Effector memory CD4-positive, alpha-beta T cell (primary cell): ENCODE data around the gene LIMK2.
"Not testable (repeated sequence)": the region's sequence is repeated elsewhere in the genome, so short reads cannot be mapped to it uniquely, and the experiment has no call there.

Experiments used
- DNase-seq, 3 donors: peaks; one replicate each; pipeline ENCODE4 v3.0.0-alpha.2; 2020
- H3K27ac ChIP-seq: 2 replicates; pipeline ENCODE4 v1.7.0; 2013; ENCODE audit warnings: mild to moderate bottlenecking, low read length, moderate library complexity; ENCODE audit not compliant: insufficient read depth, poor library complexity, severe bottlenecking
- H3K27me3 ChIP-seq: replicated peaks from 2 replicates; pipeline ENCODE4 v1.7.0; 2013; ENCODE audit warnings: mild to moderate bottlenecking, low read length; ENCODE audit not compliant: insufficient read depth, control insufficient read depth, poor library complexity, severe bottlenecking
- H3K36me3 ChIP-seq: 2 replicates; pipeline ENCODE4 v1.7.0; 2013; ENCODE audit warnings: mild to moderate bottlenecking, low read length, moderate library complexity; ENCODE audit not compliant: control insufficient read depth, insufficient read depth
- H3K4me1 ChIP-seq: 2 replicates; pipeline ENCODE4 v1.7.0; 2013; ENCODE audit warnings: low read length, mild to moderate bottlenecking; ENCODE audit not compliant: control insufficient read depth, insufficient read depth, poor library complexity, severe bottlenecking
- H3K4me3 ChIP-seq: 2 replicates; pipeline ENCODE4 v1.7.0; 2013; ENCODE audit warnings: low read length, low read depth, mild to moderate bottlenecking; ENCODE audit not compliant: insufficient read depth, poor library complexity, severe bottlenecking
- H3K9me3 ChIP-seq: 2 replicates; pipeline ENCODE4 v1.7.0; 2013; ENCODE audit warnings: mild to moderate bottlenecking, low read length, moderate library complexity; ENCODE audit not compliant: control insufficient read depth

LIMK2 gene

DNA sequence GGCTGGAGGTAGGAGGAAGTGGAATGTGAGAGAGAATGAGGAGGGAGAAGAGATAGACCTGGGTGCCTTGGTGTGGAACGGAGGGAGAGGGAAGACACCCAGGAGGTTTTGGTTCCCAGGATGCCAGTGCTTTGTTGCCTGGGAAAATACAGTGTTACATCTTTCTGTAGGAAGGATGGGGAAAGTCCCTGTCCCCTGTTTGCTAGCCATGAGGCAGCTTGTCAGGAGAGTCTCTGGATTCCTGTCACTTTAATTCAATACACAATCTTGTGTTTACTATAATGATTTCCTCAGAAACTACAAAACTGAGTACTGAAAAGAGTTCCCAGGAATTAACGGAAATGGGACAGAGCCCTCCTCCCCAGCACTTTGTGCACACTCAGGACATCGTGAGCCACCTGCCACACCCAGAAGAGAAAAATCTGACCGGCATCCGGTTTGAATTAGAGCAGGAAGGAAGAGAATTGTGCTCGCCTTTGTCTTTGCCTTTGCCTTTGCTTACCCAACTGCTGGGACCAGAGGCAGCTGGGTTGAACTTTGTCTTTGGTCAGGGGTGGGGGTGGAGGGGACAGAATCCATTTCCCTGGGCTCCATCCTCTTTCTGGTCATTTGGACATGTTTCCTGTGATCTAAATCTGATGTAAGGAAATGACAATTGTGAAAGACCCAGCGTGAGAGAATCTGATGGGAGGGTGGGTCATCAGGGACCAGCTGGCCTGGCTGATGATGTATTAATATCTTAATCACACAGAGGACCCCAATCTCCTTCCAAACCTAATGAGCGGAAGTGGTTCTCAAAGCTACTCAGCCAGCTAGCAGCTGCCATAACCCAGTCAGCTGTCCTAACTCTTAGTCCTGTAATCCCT lies 1.3 kb upstream of the LIMK2 start:
- H3K27ac ChIP-seq: peak overlapping the region; percentile 60
- no peaks in the 10 kb centered on the region for H3K9me3 ChIP-seq
- DNase-seq: no peak

DNA sequence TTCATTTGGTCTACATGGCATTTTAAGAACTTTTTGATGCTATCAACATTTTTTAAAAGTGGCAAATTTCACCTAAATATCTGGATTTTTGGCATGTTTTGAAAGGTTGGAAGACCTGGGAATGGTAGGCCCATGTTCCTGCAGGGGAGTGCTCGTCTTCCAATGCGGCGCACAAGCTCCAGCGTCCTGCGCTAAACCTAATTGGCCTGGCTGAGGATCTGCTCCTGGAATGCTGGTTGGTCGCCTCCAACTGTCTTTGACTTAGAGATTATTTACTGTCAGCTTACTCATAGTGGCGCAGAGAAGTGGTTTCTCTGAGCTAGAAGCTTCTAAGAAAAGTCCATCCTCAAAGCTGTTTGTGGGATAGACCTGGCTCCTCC lies 626 bp upstream of the LIMK2 start:
- no peaks in the 10 kb centered on the region for H3K36me3 ChIP-seq
- no peaks in the 10 kb centered on the region for H3K9me3 ChIP-seq
- H3K27ac ChIP-seq: peak overlapping the region; percentile 78
- H3K4me3 ChIP-seq: peak overlapping the region; percentile 94
- H3K27me3 ChIP-seq: no peaks in the 10 kb centered on the region
- DNase-seq: no peak
- peaks cover 32% of the 10 kb centered on the region for H3K4me1 ChIP-seq

More for the DNA sequence above, 1.3 kb upstream of the LIMK2 start:
- Histone ChIP-seq H3K4me1 (peaks cover 29% of the 10 kb centered on the region), H3K4me3 (no peak overlapping the region), H3K36me3 (no peaks in the 10 kb centered on the region), H3K27me3 (no peaks in the 10 kb centered on the region)

GRCh38 chr22:31212783-31213629 lies 908 bp downstream of the LIMK2 start:
- H3K27ac ChIP-seq: peak overlapping the region; percentile 78
- H3K36me3 ChIP-seq: no peaks in the 10 kb centered on the region
- H3K27me3 ChIP-seq: no peaks in the 10 kb centered on the region
- peaks cover 38% of the 10 kb centered on the region for H3K4me1 ChIP-seq
- peak overlapping the region; percentile 94 for H3K4me3 ChIP-seq
- no peaks in the 10 kb centered on the region for H3K9me3 ChIP-seq
- no peak for DNase-seq

DNA sequence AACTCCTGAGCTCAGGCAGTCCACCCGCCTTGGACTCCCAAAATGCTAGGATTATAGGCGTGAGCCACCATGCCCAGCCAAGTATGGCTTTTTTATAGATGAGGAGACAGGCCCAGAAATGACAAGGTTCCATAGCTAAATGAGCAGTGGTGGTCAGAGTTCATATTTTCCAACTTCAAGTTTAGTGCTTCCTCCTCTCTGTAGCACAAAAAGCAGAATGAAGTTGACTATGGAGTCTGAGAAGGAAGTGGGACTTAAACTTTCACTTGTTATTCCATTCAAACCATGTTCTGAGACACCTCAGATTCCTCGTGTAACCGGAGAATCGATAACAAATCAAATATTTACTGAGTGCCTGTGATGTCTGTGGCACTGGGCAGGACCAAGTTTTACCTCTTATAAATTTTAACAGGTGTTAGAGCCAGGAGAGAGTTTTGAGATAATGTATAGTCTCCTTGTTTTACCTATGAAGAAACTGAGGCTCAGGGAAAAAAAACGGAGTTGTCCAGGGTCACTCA lies 3.0 kb downstream of the LIMK2 start:
- Histone ChIP-seq H3K4me3 (no peak overlapping the region), H3K27ac (no peak overlapping the region), H3K4me1 (peaks cover 36% of the 10 kb centered on the region), H3K9me3 (no peaks in the 10 kb centered on the region), H3K36me3 (no peaks in the 10 kb centered on the region), H3K27me3 (no peaks in the 10 kb centered on the region)
- DNase-seq: no peak

- DNase-seq: no peak
- Histone ChIP-seq H3K4me1 (peaks cover 9% of the 10 kb centered on the region), H3K4me3 (no peak overlapping the region), H3K9me3 (no peaks in the 10 kb centered on the region), H3K27ac (no peak overlapping the region), H3K36me3 (no peaks in the 10 kb centered on the region), H3K27me3 (no peaks in the 10 kb centered on the region)
These were observed 6.6 kb downstream of the LIMK2 start for GRCh38 chr22:31218565-31219262.

GRCh38 chr22:31221084-31221483 lies 9.0 kb downstream of the LIMK2 start:
- Histone ChIP-seq H3K4me3 (no peak overlapping the region), H3K27ac (no peak overlapping the region), H3K4me1 (peaks cover 6% of the 10 kb centered on the region), H3K36me3 (no peaks in the 10 kb centered on the region), H3K9me3 (no peaks in the 10 kb centered on the region), H3K27me3 (no peaks in the 10 kb centered on the region)
- no peak for DNase-seq

DNA sequence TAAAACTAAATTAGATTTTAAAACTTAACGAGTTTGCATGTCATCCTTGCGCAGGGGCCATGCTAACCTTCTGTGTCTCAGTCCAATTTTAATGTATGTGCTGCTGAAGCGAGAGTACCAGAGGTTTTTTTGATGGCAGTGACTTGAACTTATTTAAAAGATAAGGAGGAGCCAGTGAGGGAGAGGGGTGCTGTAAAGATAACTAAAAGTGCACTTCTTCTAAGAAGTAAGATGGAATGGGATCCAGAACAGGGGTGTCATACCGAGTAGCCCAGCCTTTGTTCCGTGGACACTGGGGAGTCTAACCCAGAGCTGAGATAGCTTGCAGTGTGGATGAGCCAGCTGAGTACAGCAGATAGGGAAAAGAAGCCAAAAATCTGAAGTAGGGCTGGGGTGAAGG lies 10.6 kb downstream of the LIMK2 start:
- Histone ChIP-seq H3K9me3 (no peaks in the 10 kb centered on the region), H3K4me1 (peaks cover under 1% of the 10 kb centered on the region), H3K27me3 (no peaks in the 10 kb centered on the region), H3K36me3 (peaks cover 8% of the 10 kb centered on the region), H3K27ac (no peak overlapping the region), H3K4me3 (no peak overlapping the region)
- DNase-seq: no peak

GRCh38 chr22:31223786-31224191 lies 11.7 kb downstream of the LIMK2 start:
- Histone ChIP-seq H3K4me3 (no peak overlapping the region), H3K27ac (no peak overlapping the region), H3K4me1 (no peaks in the 10 kb centered on the region), H3K27me3 (no peaks in the 10 kb centered on the region), H3K9me3 (no peaks in the 10 kb centered on the region), H3K36me3 (peaks cover 10% of the 10 kb centered on the region)
- DNase-seq: no peak

DNA sequence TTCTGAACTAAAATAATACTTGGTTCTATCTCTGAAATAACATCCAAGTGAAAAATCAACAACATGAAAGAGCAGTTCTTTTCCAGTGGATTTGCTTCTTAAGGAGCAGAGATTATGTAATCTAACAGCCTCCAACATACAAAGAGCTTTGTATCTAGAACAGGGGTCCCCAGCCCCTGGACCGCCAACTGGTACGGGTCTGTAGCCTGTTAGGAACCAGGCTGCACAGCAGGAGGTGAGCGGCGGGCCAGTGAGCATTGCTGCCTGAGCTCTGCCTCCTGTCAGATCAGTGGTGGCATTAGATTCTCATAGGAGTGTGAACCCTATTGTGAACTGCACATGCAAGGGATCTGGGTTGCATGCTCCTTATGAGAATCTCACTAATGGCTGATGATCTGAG lies 12.6 kb downstream of the LIMK2 start:
- not testable (repeated sequence) for H3K27me3 ChIP-seq, H3K9me3 ChIP-seq, H3K27ac ChIP-seq, DNase-seq, H3K4me1 ChIP-seq, H3K4me3 ChIP-seq, H3K36me3 ChIP-seq
